Measurements from ENCODE around the gene FXYD6.

GRCh38 chr11:117903505-117904382 is 27.3 kb upstream of the FXYD6 start:
- TF ChIP-seq CTCF (IDR thresholded peaks at IDR 0.05) (no peak), CHD2 (IDR thresholded peaks at IDR 0.05; ENCODE audit: low read length, partially characterized antibody) (no peak), POLR2A (IDR thresholded peaks at IDR 0.05; ENCODE audit: low read length) (no peak), SMC3 (IDR thresholded peaks at IDR 0.05) (no peak), MAX (IDR thresholded peaks at IDR 0.05) (no peak), MAFK (IDR thresholded peaks at IDR 0.05; ENCODE audit: partially characterized antibody) (no peak), MAZ (IDR thresholded peaks at IDR 0.05; ENCODE audit: borderline replicate concordance, low read depth, low read length) (no peak)
